SU-DHL-6 (cell line): ENCODE data around the gene TAF11L8.

Experiments used
- CTCF ChIP-seq: fragments of 200-600 bp; sonication (generic); IDR thresholded peaks from one replicate; pipeline ENCODE4 v1.5.1; 2017; ENCODE audit warnings: antibody characterized with exemption, mild to moderate bottlenecking, low read length, moderate library complexity; ENCODE audit not compliant: insufficient read depth, poor library complexity, severe bottlenecking
- EZH2phosphoT487 ChIP-seq: fragments of 200-600 bp; sonication (generic), shearing (Covaris generic); conservative IDR thresholded peaks from 2 replicates; pipeline ENCODE4 v1.6.1; 2018; ENCODE audit warnings: mild to moderate bottlenecking, antibody characterized with exemption, low read length, moderate library complexity, mixed read lengths

GRCh38 chr5:17620627-17621026 is 29.9 kb upstream of the TAF11L8 start:
- TF ChIP-seq EZH2phosphoT487 (no peak), CTCF (peak; percentile 32)
